SU-DHL-6 (cell line): ENCODE data around the gene FCHSD1.

Experiments used
- EZH2phosphoT487 ChIP-seq: fragments of 200-600 bp; sonication (generic), shearing (Covaris generic); conservative IDR thresholded peaks from 2 replicates; pipeline ENCODE4 v1.6.1; 2018; ENCODE audit warnings: mild to moderate bottlenecking, antibody characterized with exemption, low read length, moderate library complexity, mixed read lengths
- TF ChIP-seq, protein P1 (sequence below): fragments of 200-600 bp; sonication (generic); IDR thresholded peaks from one replicate; pipeline ENCODE4 v1.5.1; 2017; ENCODE audit warnings: antibody characterized with exemption, mild to moderate bottlenecking, low read length, moderate library complexity; ENCODE audit not compliant: insufficient read depth, poor library complexity, severe bottlenecking

GRCh38 chr5:141651728-141652105, 499 bp upstream of the FCHSD1 start:
- TF ChIP-seq, protein P1, sequence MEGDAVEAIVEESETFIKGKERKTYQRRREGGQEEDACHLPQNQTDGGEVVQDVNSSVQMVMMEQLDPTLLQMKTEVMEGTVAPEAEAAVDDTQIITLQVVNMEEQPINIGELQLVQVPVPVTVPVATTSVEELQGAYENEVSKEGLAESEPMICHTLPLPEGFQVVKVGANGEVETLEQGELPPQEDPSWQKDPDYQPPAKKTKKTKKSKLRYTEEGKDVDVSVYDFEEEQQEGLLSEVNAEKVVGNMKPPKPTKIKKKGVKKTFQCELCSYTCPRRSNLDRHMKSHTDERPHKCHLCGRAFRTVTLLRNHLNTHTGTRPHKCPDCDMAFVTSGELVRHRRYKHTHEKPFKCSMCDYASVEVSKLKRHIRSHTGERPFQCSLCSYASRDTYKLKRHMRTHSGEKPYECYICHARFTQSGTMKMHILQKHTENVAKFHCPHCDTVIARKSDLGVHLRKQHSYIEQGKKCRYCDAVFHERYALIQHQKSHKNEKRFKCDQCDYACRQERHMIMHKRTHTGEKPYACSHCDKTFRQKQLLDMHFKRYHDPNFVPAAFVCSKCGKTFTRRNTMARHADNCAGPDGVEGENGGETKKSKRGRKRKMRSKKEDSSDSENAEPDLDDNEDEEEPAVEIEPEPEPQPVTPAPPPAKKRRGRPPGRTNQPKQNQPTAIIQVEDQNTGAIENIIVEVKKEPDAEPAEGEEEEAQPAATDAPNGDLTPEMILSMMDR, result no peak
- TF ChIP-seq EZH2phosphoT487, result no peak
